Panc1 (cell line): ENCODE data around the gene GNG10. TPM values are rescaled to one million over a fixed set of nuclear protein-coding genes. Genes with fewer than 3 reads are reported as not detected.

Experiments
- ATAC-seq: fragments of 200-7000 bp; cut with Tn5 transposase; 2 replicates; pipeline ENCODE4 v1.9.1; 2020; ENCODE audit warnings: mild to moderate bottlenecking, moderate library complexity
- BruUV-seq: library from RNA; stranded (reverse); fragments of 400-500 nt; replicated peaks from 2 replicates; lab custom pipeline; 2021; lab: Mats Ljungman, UMichigan
- CTCF ChIA-PET: fragments of 300-600 bp; sonication (Branson Sonifier 250); formaldehyde crosslinking; loops from one replicate; lab custom pipeline; 2022; ENCODE audit warnings: antibody characterized with exemption; lab: Charles Lee
- POLR2A ChIA-PET: fragments of 300-600 bp; sonication (Branson Sonifier 250); formaldehyde crosslinking; loops from one replicate; lab custom pipeline; 2022; ENCODE audit warnings: antibody characterized with exemption; lab: Charles Lee
- DNase-seq: peaks from one replicate; pipeline ENCODE4 v3.0.0-alpha.2; 2010; ENCODE audit warnings: low read depth, low spot score
- H3K27ac ChIP-seq: 2 replicates; pipeline ENCODE4 v1.5.1; 2011; ENCODE audit warnings: mild to moderate bottlenecking, low read length, inconsistent platforms
- H3K27me3 ChIP-seq: fragments of 200-500 bp; sonication (Bioruptor generic); 2 replicates; pipeline ENCODE4 v1.6.0; 2014; ENCODE audit warnings: low read length, inconsistent platforms; ENCODE audit not compliant: control insufficient read depth, insufficient read depth
- H3K36me3 ChIP-seq: fragments of 200-500 bp; sonication (Bioruptor generic); 2 replicates; pipeline ENCODE4 v1.5.1; 2014; ENCODE audit warnings: inconsistent platforms, mild to moderate bottlenecking, low read length, moderate library complexity; ENCODE audit not compliant: control insufficient read depth, insufficient read depth
- H3K4me1 ChIP-seq: 2 replicates; pipeline ENCODE4 v1.5.1; 2011; ENCODE audit warnings: inconsistent platforms, mild to moderate bottlenecking, low read length, moderate library complexity; ENCODE audit not compliant: control insufficient read depth, insufficient read depth
- H3K4me3 ChIP-seq, 2 experiments: 2 replicates each; pipeline ENCODE4 v1.5.1; 2011 to 2012; ENCODE audit warnings: low read depth in 2 of 2, low read length in 2 of 2, mild to moderate bottlenecking in 2 of 2, inconsistent platforms in 1 of 2, moderate library complexity in 1 of 2
- H3K9me3 ChIP-seq: fragments of 200-500 bp; sonication (Bioruptor generic); 2 replicates; pipeline ENCODE4 v1.5.1; 2014; ENCODE audit warnings: low read depth, mild to moderate bottlenecking, inconsistent platforms, low read length, moderate library complexity; ENCODE audit not compliant: control insufficient read depth, insufficient read depth
- POLR2AphosphoS5 ChIP-seq: IDR thresholded peaks from 2 replicates; pipeline ENCODE4 v1.6.1; 2012; ENCODE audit warnings: mild to moderate bottlenecking, low read depth, low read length, moderate library complexity
- SIN3A ChIP-seq: IDR thresholded peaks from 2 replicates; pipeline ENCODE4 v1.6.1; 2012; ENCODE audit warnings: low read depth, mild to moderate bottlenecking, low read length, moderate library complexity, borderline replicate concordance; ENCODE audit not compliant: insufficient read depth
- TCF7L2 ChIP-seq: IDR thresholded peaks from 2 replicates; pipeline ENCODE4 v1.6.1; 2011; ENCODE audit warnings: mild to moderate bottlenecking, low read depth, low read length, inconsistent platforms
- in situ Hi-C: cut with HindIII; loops from 2 replicates; pipeline ENCODE4 v1.10.0; 2016; ENCODE audit warnings: low sequenced_read_pairs, low pct_unique_long_range_greater_than_20kb
- intact Hi-C: fragments of 100-400 bp; cut with micrococcal nuclease; formaldehyde crosslinking; loops from one replicate; pipeline ENCODE4 v1.10.0; 2022; ENCODE audit not compliant: unreplicated experiment
- total RNA-seq: library from RNA; stranded (reverse); gene quantifications from one replicate; pipeline ENCODE4 v1.2.1, GENCODE V29; 2021; ENCODE audit not compliant: unreplicated experiment
- TF ChIP-seq, protein P1 (sequence below): fragments of 450-650 bp; IDR thresholded peaks from 2 replicates; pipeline ENCODE4 v1.5.1; 2017; ENCODE audit warnings: mild to moderate bottlenecking
- TF ChIP-seq, protein P2 (sequence below), 2 experiments: IDR thresholded peaks; 2 replicates each; pipeline ENCODE4 v1.6.1; 2011 to 2012; ENCODE audit warnings: low read depth in 2 of 2, control low read depth in 1 of 2, low read length in 1 of 2, mild to moderate bottlenecking in 1 of 2, moderate library complexity in 1 of 2; ENCODE audit not compliant: insufficient read depth in 1 of 2

The GNG10 gene
- total RNA-seq, 1 experiment from 2014 or later = 40.0 TPM

DNA sequence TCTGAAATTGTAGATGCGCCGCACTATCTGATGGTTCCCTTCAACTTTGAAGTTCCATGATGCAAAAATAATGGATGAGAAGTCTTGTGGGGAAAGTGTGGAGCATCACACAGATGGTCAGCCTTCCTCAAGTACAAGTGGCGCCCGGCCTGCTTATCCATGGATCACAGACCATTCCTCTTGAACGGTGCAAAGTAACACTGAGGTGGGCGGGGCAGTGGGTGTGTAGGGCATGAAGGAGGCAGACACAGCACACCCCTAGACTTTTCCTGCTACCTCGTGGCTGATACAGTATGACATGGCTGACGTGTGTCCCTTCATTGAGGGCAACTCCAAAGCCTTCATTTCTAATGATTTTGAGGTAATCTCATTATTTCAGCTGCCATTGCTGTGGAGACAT lies 2.5 kb upstream of the GNG10 start:
- Histone ChIP-seq H3K27ac (no peak overlapping the region), H3K4me1 (peaks cover 10% of the 10 kb centered on the region), H3K27me3 (no peaks in the 10 kb centered on the region), H3K4me3 (no peak overlapping the region), H3K9me3 (no peaks in the 10 kb centered on the region), H3K36me3 (no peaks in the 10 kb centered on the region; the same call in 1 of the 2 replicates)
- ChIA-PET CTCF (interaction anchor here (0.6 kb wide), 1 partner anchor 19 kb away, joined by 4 read pairs; no protein-coding TSS in a partner anchor), POLR2A (no interaction called here)
- DNase-seq (no peak), ATAC-seq (no peak)
- in situ Hi-C loops (no loop called here), intact Hi-C loops (no loop called here)
- BruUV-seq = no TSS peak
- TF ChIP-seq, protein P1, sequence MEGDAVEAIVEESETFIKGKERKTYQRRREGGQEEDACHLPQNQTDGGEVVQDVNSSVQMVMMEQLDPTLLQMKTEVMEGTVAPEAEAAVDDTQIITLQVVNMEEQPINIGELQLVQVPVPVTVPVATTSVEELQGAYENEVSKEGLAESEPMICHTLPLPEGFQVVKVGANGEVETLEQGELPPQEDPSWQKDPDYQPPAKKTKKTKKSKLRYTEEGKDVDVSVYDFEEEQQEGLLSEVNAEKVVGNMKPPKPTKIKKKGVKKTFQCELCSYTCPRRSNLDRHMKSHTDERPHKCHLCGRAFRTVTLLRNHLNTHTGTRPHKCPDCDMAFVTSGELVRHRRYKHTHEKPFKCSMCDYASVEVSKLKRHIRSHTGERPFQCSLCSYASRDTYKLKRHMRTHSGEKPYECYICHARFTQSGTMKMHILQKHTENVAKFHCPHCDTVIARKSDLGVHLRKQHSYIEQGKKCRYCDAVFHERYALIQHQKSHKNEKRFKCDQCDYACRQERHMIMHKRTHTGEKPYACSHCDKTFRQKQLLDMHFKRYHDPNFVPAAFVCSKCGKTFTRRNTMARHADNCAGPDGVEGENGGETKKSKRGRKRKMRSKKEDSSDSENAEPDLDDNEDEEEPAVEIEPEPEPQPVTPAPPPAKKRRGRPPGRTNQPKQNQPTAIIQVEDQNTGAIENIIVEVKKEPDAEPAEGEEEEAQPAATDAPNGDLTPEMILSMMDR = no peak
- TF ChIP-seq SIN3A = no peak
- TF ChIP-seq, protein P2, sequence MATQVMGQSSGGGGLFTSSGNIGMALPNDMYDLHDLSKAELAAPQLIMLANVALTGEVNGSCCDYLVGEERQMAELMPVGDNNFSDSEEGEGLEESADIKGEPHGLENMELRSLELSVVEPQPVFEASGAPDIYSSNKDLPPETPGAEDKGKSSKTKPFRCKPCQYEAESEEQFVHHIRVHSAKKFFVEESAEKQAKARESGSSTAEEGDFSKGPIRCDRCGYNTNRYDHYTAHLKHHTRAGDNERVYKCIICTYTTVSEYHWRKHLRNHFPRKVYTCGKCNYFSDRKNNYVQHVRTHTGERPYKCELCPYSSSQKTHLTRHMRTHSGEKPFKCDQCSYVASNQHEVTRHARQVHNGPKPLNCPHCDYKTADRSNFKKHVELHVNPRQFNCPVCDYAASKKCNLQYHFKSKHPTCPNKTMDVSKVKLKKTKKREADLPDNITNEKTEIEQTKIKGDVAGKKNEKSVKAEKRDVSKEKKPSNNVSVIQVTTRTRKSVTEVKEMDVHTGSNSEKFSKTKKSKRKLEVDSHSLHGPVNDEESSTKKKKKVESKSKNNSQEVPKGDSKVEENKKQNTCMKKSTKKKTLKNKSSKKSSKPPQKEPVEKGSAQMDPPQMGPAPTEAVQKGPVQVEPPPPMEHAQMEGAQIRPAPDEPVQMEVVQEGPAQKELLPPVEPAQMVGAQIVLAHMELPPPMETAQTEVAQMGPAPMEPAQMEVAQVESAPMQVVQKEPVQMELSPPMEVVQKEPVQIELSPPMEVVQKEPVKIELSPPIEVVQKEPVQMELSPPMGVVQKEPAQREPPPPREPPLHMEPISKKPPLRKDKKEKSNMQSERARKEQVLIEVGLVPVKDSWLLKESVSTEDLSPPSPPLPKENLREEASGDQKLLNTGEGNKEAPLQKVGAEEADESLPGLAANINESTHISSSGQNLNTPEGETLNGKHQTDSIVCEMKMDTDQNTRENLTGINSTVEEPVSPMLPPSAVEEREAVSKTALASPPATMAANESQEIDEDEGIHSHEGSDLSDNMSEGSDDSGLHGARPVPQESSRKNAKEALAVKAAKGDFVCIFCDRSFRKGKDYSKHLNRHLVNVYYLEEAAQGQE (IDR thresholded peaks at IDR 0.05; ENCODE audit: insufficient read depth in 1 of 2, low read depth in 2 of 2, low read length in 1 of 2) = no peak
- no peak for TF ChIP-seq TCF7L2
- TF ChIP-seq POLR2AphosphoS5 = no peak

DNA sequence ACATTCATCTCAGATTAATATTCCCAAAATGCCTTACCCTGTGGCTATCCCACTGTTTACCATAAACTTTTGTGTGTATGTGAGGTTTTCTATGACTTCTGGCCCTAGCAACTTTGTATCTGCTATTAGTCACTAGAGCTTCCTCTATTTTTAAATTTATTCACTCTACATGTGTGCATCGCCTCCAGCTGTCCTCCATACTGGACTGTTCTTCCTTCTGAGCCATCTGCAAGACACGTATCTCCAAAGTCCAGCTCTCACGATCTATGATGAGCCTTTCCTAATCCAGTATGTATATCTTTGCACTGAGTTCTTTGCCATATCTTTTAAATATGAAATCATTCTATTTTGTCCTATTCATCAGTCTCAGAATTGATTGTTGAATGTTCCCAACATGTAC lies 1.7 kb upstream of the GNG10 start:
- in situ Hi-C loops = no loop called here
- BruUV-seq = no TSS peak

More for the DNA sequence above, 1.7 kb upstream of the GNG10 start:
- ATAC-seq (no peak), DNase-seq (no peak)
- ChIA-PET POLR2A (no interaction called here), CTCF (interaction anchor here (0.6 kb wide), 1 partner anchor 20 kb away, joined by 4 read pairs; no protein-coding TSS in a partner anchor)
- TF ChIP-seq, protein P2 (IDR thresholded peaks at IDR 0.05; ENCODE audit: insufficient read depth in 1 of 2, low read depth in 2 of 2, low read length in 1 of 2) = no peak
- TF ChIP-seq POLR2AphosphoS5 = no peak
- TF ChIP-seq, protein P1 = no peak
- Histone ChIP-seq H3K27me3 (no peaks in the 10 kb centered on the region), H3K27ac (no peak overlapping the region), H3K9me3 (no peaks in the 10 kb centered on the region), H3K4me1 (peaks cover 10% of the 10 kb centered on the region), H3K4me3 (no peak overlapping the region), H3K36me3 (no peaks in the 10 kb centered on the region; the same call in 1 of the 2 replicates)
- intact Hi-C loops = no loop called here
